HCT116 (cell line): ENCODE results near the gene GBF1. TPM values are rescaled to one million over a fixed set of nuclear protein-coding genes. Genes with fewer than 3 reads are reported as not detected.

Source experiments
- ATAC-seq: fragments of 200-7000 bp; cut with Tn5 transposase; 2 replicates; pipeline ENCODE4 v1.9.1; 2020; ENCODE audit warnings: mild to moderate bottlenecking, moderate library complexity
- BruUV-seq: library from RNA; stranded (reverse); fragments of 400-500 nt; replicated peaks from 2 replicates; lab custom pipeline; 2021; lab: Mats Ljungman, UMichigan
- CTCF ChIA-PET: fragments of 300-600 bp; sonication (Branson Sonifier 250); formaldehyde crosslinking; loops from one replicate; lab custom pipeline; 2021; ENCODE audit warnings: antibody characterized with exemption; lab: Charles Lee
- POLR2A ChIA-PET: fragments of 300-600, 350-600 bp; sonication (Branson Sonifier 250); formaldehyde crosslinking; loops from one replicate; lab custom pipeline; 2021; ENCODE audit warnings: antibody characterized with exemption; lab: Charles Lee
- RAD21 ChIA-PET, 2 experiments: fragments of 300-600 bp; sonication (Branson Sonifier 250); formaldehyde crosslinking; loops; one replicate each; lab custom pipeline; 2023; ENCODE audit warnings: low total read pairs in 2 of 2; ENCODE audit not compliant: uncharacterized antibody in 2 of 2, unreplicated experiment in 2 of 2, low non-redundant PET in 1 of 2; lab: Charles Lee
- DNase-seq: peaks from one replicate; pipeline ENCODE4 v3.0.0-alpha.2; 2010; ENCODE audit warnings: low read depth, low spot score
- H2AFZ ChIP-seq: fragments of 200-600 bp; shearing (Covaris generic), sonication (generic); 2 replicates; pipeline ENCODE4 v1.6.1; 2017; ENCODE audit warnings: low read depth, mixed run types, mixed read lengths, antibody characterized with exemption, low read length; ENCODE audit not compliant: poor library complexity, severe bottlenecking
- H3K27ac ChIP-seq: 2 replicates; pipeline ENCODE4 v1.5.1; 2012; ENCODE audit warnings: low read depth, low read length
- H3K27me3 ChIP-seq: fragments of 200-600 bp; sonication (generic); 2 replicates; pipeline ENCODE4 v1.6.1; 2016; ENCODE audit warnings: mixed run types, low read length, mixed read lengths; ENCODE audit not compliant: insufficient read depth
- H3K36me3 ChIP-seq, 2 experiments: fragments of 200-500 bp in 1 of 2; fragments of 200-600 bp in 1 of 2; sonication (Bioruptor generic) in 1 of 2; sonication (generic) in 1 of 2; 2 replicates each; pipeline versions ENCODE4 v1.5.1 to v1.6.1; 2014 to 2016; ENCODE audit warnings: low read length in 2 of 2, inconsistent platforms in 1 of 2, mixed read lengths in 1 of 2, mixed run types in 1 of 2; ENCODE audit not compliant: insufficient read depth in 2 of 2, control insufficient read depth in 1 of 2
- H3K4me1 ChIP-seq, 2 experiments: fragments of 200-600 bp in 1 of 2; sonication (generic) in 1 of 2; 2 replicates each; pipeline versions ENCODE4 v1.5.1 to v1.6.1; 2012 to 2017; ENCODE audit warnings: low read length in 2 of 2, inconsistent platforms in 1 of 2, mild to moderate bottlenecking in 1 of 2, mixed read lengths in 1 of 2, mixed run types in 1 of 2, moderate library complexity in 1 of 2; ENCODE audit not compliant: insufficient read depth in 2 of 2, control insufficient read depth in 1 of 2
- H3K4me2 ChIP-seq: fragments of 200-600 bp; sonication (generic); 2 replicates; pipeline ENCODE4 v1.6.1; 2017; ENCODE audit warnings: mixed run types, low read length, mixed read lengths
- H3K4me3 ChIP-seq, 2 experiments: fragments of 200-600 bp in 1 of 2; sonication (generic) in 1 of 2; replicated peaks in 1 of 2; 2 replicates each; pipeline ENCODE4 v1.5.1; 2011 to 2016; ENCODE audit warnings: low read length in 2 of 2, control low read depth in 1 of 2, low read depth in 1 of 2, mild to moderate bottlenecking in 1 of 2, mixed read lengths in 1 of 2, mixed run types in 1 of 2
- H3K79me2 ChIP-seq: fragments of 200-600 bp; sonication (generic); 2 replicates; pipeline ENCODE4 v1.6.1; 2017; ENCODE audit warnings: mild to moderate bottlenecking, mixed run types, low read length, moderate library complexity, mixed read lengths; ENCODE audit not compliant: insufficient read depth
- H3K9ac ChIP-seq: fragments of 200-600 bp; sonication (generic); 2 replicates; pipeline ENCODE4 v1.6.1; 2016; ENCODE audit warnings: low read length, mixed read lengths
- H3K9me2 ChIP-seq: fragments of 200-600 bp; sonication (generic), shearing (Covaris generic); 2 replicates; pipeline ENCODE4 v1.6.1; 2017; ENCODE audit warnings: mixed run types, mild to moderate bottlenecking, moderate library complexity; ENCODE audit not compliant: insufficient read depth
- H3K9me3 ChIP-seq, 2 experiments: fragments of 200-500 bp in 1 of 2; fragments of 200-600 bp in 1 of 2; sonication (Bioruptor generic) in 1 of 2; sonication (generic) in 1 of 2; 2 replicates each; pipeline ENCODE4 v1.6.1; 2014 to 2017; ENCODE audit warnings: low read length in 2 of 2, mixed read lengths in 2 of 2, inconsistent platforms in 1 of 2, low read depth in 1 of 2, mild to moderate bottlenecking in 1 of 2, mixed run types in 1 of 2, moderate library complexity in 1 of 2; ENCODE audit not compliant: control insufficient read depth in 1 of 2, insufficient read depth in 1 of 2
- H4K20me1 ChIP-seq: fragments of 200-600 bp; sonication (generic), shearing (Covaris generic); 2 replicates; pipeline ENCODE4 v1.6.1; 2017; ENCODE audit warnings: mixed run types, mild to moderate bottlenecking, moderate library complexity; ENCODE audit not compliant: insufficient read depth
- CBX3 ChIP-seq: IDR thresholded peaks from 2 replicates; pipeline ENCODE4 v1.6.1; 2012; ENCODE audit warnings: low read depth
- CTCF ChIP-seq, 3 experiments: fragments of 200-600 bp in 1 of 3; sonication (generic) in 1 of 3; IDR thresholded peaks in 2 of 3; conservative IDR thresholded peaks in 1 of 3; 2 replicates each; pipeline ENCODE4 v1.5.1; 2012 to 2017; ENCODE audit warnings: low read depth in 2 of 3, low read length in 2 of 3, antibody characterized with exemption in 1 of 3, borderline replicate concordance in 1 of 3, control low read depth in 1 of 3, mild to moderate bottlenecking in 1 of 3, mixed read lengths in 1 of 3, mixed run types in 1 of 3, moderate library complexity in 1 of 3; ENCODE audit not compliant: insufficient read depth in 1 of 3
- EGR1 ChIP-seq: IDR thresholded peaks from 2 replicates; pipeline ENCODE4 v1.6.1; 2012; ENCODE audit warnings: low read depth
- ELF1 ChIP-seq: IDR thresholded peaks from 2 replicates; pipeline ENCODE4 v1.6.1; 2012; ENCODE audit warnings: low read depth, borderline replicate concordance
- EZH2 ChIP-seq: fragments of 200-600 bp; sonication (generic); IDR thresholded peaks from 2 replicates; pipeline ENCODE4 v1.6.1; 2017; ENCODE audit warnings: antibody characterized with exemption, mixed run types
- EZH2phosphoT487 ChIP-seq: fragments of 200-600 bp; IDR thresholded peaks from 2 replicates; pipeline ENCODE4 v1.6.1; 2018; ENCODE audit warnings: antibody characterized with exemption, borderline replicate concordance
- FOSL1 ChIP-seq: IDR thresholded peaks from 2 replicates; pipeline ENCODE4 v1.6.1; 2012; ENCODE audit warnings: low read depth
- JUND ChIP-seq: IDR thresholded peaks from 2 replicates; pipeline ENCODE4 v1.6.1; 2012
- MAX ChIP-seq: IDR thresholded peaks from 2 replicates; pipeline ENCODE4 v1.6.1; 2012
- POLR2A ChIP-seq: IDR thresholded peaks from 2 replicates; pipeline ENCODE4 v1.7.0; 2011; ENCODE audit warnings: borderline replicate concordance; ENCODE audit not compliant: insufficient read depth, insufficient read length; ENCODE audit errors: extremely low read depth
- POLR2AphosphoS5 ChIP-seq: IDR thresholded peaks from 2 replicates; pipeline ENCODE4 v1.6.1; 2011; ENCODE audit warnings: mild to moderate bottlenecking, low read depth, low read length, moderate library complexity
- RAD21 ChIP-seq: IDR thresholded peaks from 2 replicates; pipeline ENCODE4 v1.6.1; 2012; ENCODE audit warnings: low read depth, mild to moderate bottlenecking
- REST ChIP-seq: IDR thresholded peaks from 2 replicates; pipeline ENCODE4 v1.6.1; 2012; ENCODE audit warnings: low read depth
- SIN3A ChIP-seq: IDR thresholded peaks from 2 replicates; pipeline ENCODE4 v1.6.1; 2012; ENCODE audit warnings: low read depth
- SP1 ChIP-seq: IDR thresholded peaks from 2 replicates; pipeline ENCODE4 v1.6.1; 2012; ENCODE audit warnings: low read depth
- SRF ChIP-seq: IDR thresholded peaks from 2 replicates; pipeline ENCODE4 v1.6.1; 2012; ENCODE audit warnings: low read depth
- TCF7L2 ChIP-seq: IDR thresholded peaks from 2 replicates; pipeline ENCODE4 v1.7.0; 2011; ENCODE audit warnings: borderline replicate concordance, inconsistent platforms; ENCODE audit not compliant: insufficient read depth, insufficient read length; ENCODE audit errors: extremely low read depth
- YY1 ChIP-seq: IDR thresholded peaks from 2 replicates; pipeline ENCODE4 v1.6.1; 2011; ENCODE audit warnings: low read length, low read depth, moderate library complexity, mild to moderate bottlenecking; ENCODE audit not compliant: insufficient replicate concordance; ENCODE audit errors: extremely low read depth
- intact Hi-C: fragments of 100-400 bp; cut with micrococcal nuclease; formaldehyde crosslinking; loops from 2 replicates; pipeline ENCODE4 v1.10.0; 2022
- total RNA-seq: library from RNA; stranded (reverse); gene quantifications from one replicate; pipeline ENCODE4 v1.2.1, GENCODE V29; 2021; ENCODE audit not compliant: unreplicated experiment

The GBF1 gene
- total RNA-seq, 1 experiment from 2014 or later = 58.9 TPM

GRCh38 chr10:102410429-102411073 lies 165.2 kb downstream of the GBF1 start:
- Histone ChIP-seq H3K9ac (no peak overlapping the region), H3K36me3 (no peaks in the 10 kb centered on the region)
- no peak for DNase-seq
- TF ChIP-seq EZH2 (no peak), EZH2phosphoT487 (no peak), CBX3 (no peak), SIN3A (no peak), FOSL1 (no peak), TCF7L2 (no peak), EGR1 (no peak), YY1 (no peak), ELF1 (no peak), POLR2AphosphoS5 (no peak), SP1 (no peak), JUND (no peak), POLR2A (no peak), REST (no peak), SRF (no peak), RAD21 (no peak), CTCF (IDR thresholded peaks at IDR 0.05 in 2 of 3, conservative IDR thresholded peaks at IDR 0.05 in 1 of 3; ENCODE audit: borderline replicate concordance in 1 of 3, insufficient read depth in 1 of 3, low read depth in 2 of 3, low read length in 2 of 3) (no peak), MAX (no peak)
- TF ChIP-seq, all 23 proteins: peak for 0
- no peak for ATAC-seq
- no peak overlapping the region for H3K4me2 ChIP-seq
- no peaks in the 10 kb centered on the region for H3K9me3 ChIP-seq
- H3K79me2 ChIP-seq = no peaks in the 10 kb centered on the region
- peak overlapping the region; percentile 17; the same call in 1 of the 2 replicates for H3K27ac ChIP-seq
- intact Hi-C loops = no loop called here
- no TSS peak for BruUV-seq
- peaks cover 11 to 21% of the 10 kb centered on the region in 2 experiments for H3K4me1 ChIP-seq
- ChIA-PET POLR2A (no interaction called here), RAD21 (interaction anchor here in 1 of 2 experiments (0.6 kb wide), 1 partner anchor 147 kb away, joined by 3 read pairs; no protein-coding TSS in a partner anchor), CTCF (interaction anchor here (1.0 to 1.6 kb wide), 4 partner anchors 11 to 180 kb away, joined by 3 to 13 read pairs (median 6); no protein-coding TSS in a partner anchor)
- peaks cover 3% of the 10 kb centered on the region; the same call in 1 of the 2 replicates for H3K27me3 ChIP-seq
- H3K4me3 ChIP-seq = no peak overlapping the region
- no peaks in the 10 kb centered on the region for H3K9me2 ChIP-seq
- no peaks in the 10 kb centered on the region for H4K20me1 ChIP-seq
- no peak overlapping the region for H2AFZ ChIP-seq
